ENCODE measurements around the gene ATP8B1.
A peak's percentile ranks its signal among the peaks of the same experiment; 100 is the strongest.

Gene ATP8B1

GRCh38 chr18:57771193-57771592, 31.9 kb downstream of the ATP8B1 start:
- no peak for DNase-seq (ENCODE audit: insufficient read length, low spot score)
- FAIRE-seq: no peak

- no peak for FAIRE-seq
- DNase-seq (ENCODE audit: insufficient read length, low spot score): no peak
Observed at GRCh38 chr18:57768537-57769326, 34.4 kb downstream of the ATP8B1 start.

- DNase-seq (ENCODE audit: insufficient read length, low spot score): no peak
- no peak for FAIRE-seq
Observed at GRCh38 chr18:57767259-57768050, 35.7 kb downstream of the ATP8B1 start.

GRCh38 chr18:57764995-57765394, 38.1 kb downstream of the ATP8B1 start:
- no peak for DNase-seq (ENCODE audit: insufficient read length, low spot score)
- FAIRE-seq: no peak

- FAIRE-seq (no peak), DNase-seq (ENCODE audit: insufficient read length, low spot score) (no peak)
Observed at GRCh38 chr18:57764087-57764486, 39.0 kb downstream of the ATP8B1 start.

GRCh38 chr18:57762686-57763085, 40.4 kb downstream of the ATP8B1 start:
- no peak for FAIRE-seq
- DNase-seq (ENCODE audit: insufficient read length, low spot score): no peak

GRCh38 chr18:57759650-57760049, 43.5 kb downstream of the ATP8B1 start:
- DNase-seq (ENCODE audit: insufficient read length, low spot score) (no peak), FAIRE-seq (no peak)

GRCh38 chr18:57755473-57756067, 47.5 kb downstream of the ATP8B1 start:
- FAIRE-seq: no peak
- no peak for DNase-seq (ENCODE audit: insufficient read length, low spot score)

- DNase-seq (ENCODE audit: insufficient read length, low spot score): no peak
- no peak for FAIRE-seq
Observed at GRCh38 chr18:57754577-57755338, 48.4 kb downstream of the ATP8B1 start.

- no peak for FAIRE-seq
- DNase-seq (ENCODE audit: insufficient read length, low spot score): no peak
Observed at GRCh38 chr18:57753063-57753462, 50.1 kb downstream of the ATP8B1 start.

GRCh38 chr18:57749604-57749970, 53.5 kb downstream of the ATP8B1 start:
- DNase-seq (ENCODE audit: insufficient read length, low spot score): no peak
- FAIRE-seq: no peak

GRCh38 chr18:57748770-57749603, 54.1 kb downstream of the ATP8B1 start:
- DNase-seq (ENCODE audit: insufficient read length, low spot score): no peak
- FAIRE-seq: no peak

GRCh38 chr18:57747809-57748680, 55.1 kb downstream of the ATP8B1 start:
- DNase-seq (ENCODE audit: insufficient read length, low spot score): no peak
- FAIRE-seq: no peak

GRCh38 chr18:57744211-57744694, 58.9 kb downstream of the ATP8B1 start:
- DNase-seq (ENCODE audit: insufficient read length, low spot score) (no peak), FAIRE-seq (no peak)

- DNase-seq (ENCODE audit: insufficient read length, low spot score) (no peak), FAIRE-seq (no peak)
Observed at GRCh38 chr18:57743008-57743407, 60.1 kb downstream of the ATP8B1 start.

GRCh38 chr18:57741273-57741672, 61.8 kb downstream of the ATP8B1 start:
- FAIRE-seq (no peak), DNase-seq (ENCODE audit: insufficient read length, low spot score) (no peak)

- DNase-seq (ENCODE audit: insufficient read length, low spot score) (no peak), FAIRE-seq (no peak)
Observed at GRCh38 chr18:57738078-57738477, 65.0 kb downstream of the ATP8B1 start.

GRCh38 chr18:57737400-57738060, 65.6 kb downstream of the ATP8B1 start:
- DNase-seq (ENCODE audit: insufficient read length, low spot score) (peak; percentile 13), FAIRE-seq (peak; percentile 59)
